Astrocyte (in vitro differentiated cells and primary cell): ENCODE data around the gene RBBP9. TPM values are rescaled to one million over a fixed set of nuclear protein-coding genes. Genes with fewer than 3 reads are reported as not detected.

Experiments
- DNase-seq: peaks from one replicate; pipeline ENCODE4 v3.0.0-alpha.2; 2010; ENCODE audit warnings: low read depth
- FAIRE-seq: peaks from 2 replicates; lab custom pipeline; 2011; peaks lifted over from hg19 to GRCh38; lab: Jason Lieb, UNC
- H2AFZ ChIP-seq: 2 replicates; pipeline ENCODE4 v1.6.0; 2012; ENCODE audit warnings: low read depth, low read length, inconsistent platforms
- H3K27ac ChIP-seq: 2 replicates; pipeline ENCODE4 v1.5.1; 2011; ENCODE audit warnings: low read depth, low read length, inconsistent platforms
- H3K27me3 ChIP-seq: 2 replicates; pipeline ENCODE4 v1.6.0; 2011; ENCODE audit warnings: low read length, inconsistent platforms; ENCODE audit not compliant: insufficient read depth
- H3K36me3 ChIP-seq: 2 replicates; pipeline ENCODE4 v1.5.1; 2011; ENCODE audit warnings: low read length, inconsistent platforms; ENCODE audit not compliant: insufficient read depth
- H3K4me1 ChIP-seq: 2 replicates; pipeline ENCODE4 v1.5.1; 2011; ENCODE audit warnings: low read length, inconsistent platforms; ENCODE audit not compliant: insufficient read depth
- H3K4me2 ChIP-seq: 2 replicates; pipeline ENCODE4 v1.6.0; 2012; ENCODE audit warnings: low read length, inconsistent platforms
- H3K4me3 ChIP-seq: 2 replicates; pipeline ENCODE4 v1.5.1; 2011; ENCODE audit warnings: low read depth, mild to moderate bottlenecking, low read length, inconsistent platforms; ENCODE audit not compliant: insufficient read depth
- H3K79me2 ChIP-seq: 2 replicates; pipeline ENCODE4 v1.6.0; 2012; ENCODE audit warnings: mild to moderate bottlenecking, low read length, inconsistent platforms; ENCODE audit not compliant: insufficient read depth
- H3K9ac ChIP-seq: 2 replicates; pipeline ENCODE4 v1.6.0; 2012; ENCODE audit warnings: mild to moderate bottlenecking, low read length, inconsistent platforms
- H3K9me3 ChIP-seq: 2 replicates; pipeline ENCODE4 v1.5.1; 2012; ENCODE audit warnings: low read depth, mild to moderate bottlenecking, low read length, inconsistent platforms; ENCODE audit not compliant: insufficient read depth
- H4K20me1 ChIP-seq: 2 replicates; pipeline ENCODE4 v1.6.0; 2012; ENCODE audit warnings: low read length, inconsistent platforms; ENCODE audit not compliant: insufficient read depth
- H3K27ac Mint-ChIP-seq: one replicate; pipeline ENCODE4 v1.8.0; 2021; ENCODE audit warnings: mild to moderate bottlenecking, mixed read lengths; ENCODE audit not compliant: unreplicated experiment
- H3K27me3 Mint-ChIP-seq: one replicate; pipeline ENCODE4 v1.8.0; 2021; ENCODE audit warnings: low read depth, mixed read lengths; ENCODE audit not compliant: unreplicated experiment
- H3K36me3 Mint-ChIP-seq: one replicate; pipeline ENCODE4 v1.8.0; 2021; ENCODE audit warnings: low read depth, mixed read lengths; ENCODE audit not compliant: unreplicated experiment
- H3K4me1 Mint-ChIP-seq: one replicate; pipeline ENCODE4 v1.8.0; 2021; ENCODE audit warnings: low read depth, mixed read lengths; ENCODE audit not compliant: unreplicated experiment
- H3K4me3 Mint-ChIP-seq: one replicate; pipeline ENCODE4 v1.8.0; 2021; ENCODE audit warnings: mild to moderate bottlenecking, moderate library complexity, mixed read lengths; ENCODE audit not compliant: unreplicated experiment
- H3K9me3 Mint-ChIP-seq: one replicate; pipeline ENCODE4 v1.8.0; 2021; ENCODE audit warnings: mild to moderate bottlenecking, mixed read lengths; ENCODE audit not compliant: unreplicated experiment
- CTCF ChIP-seq: IDR thresholded peaks from 2 replicates; pipeline ENCODE4 v1.5.1; 2011; ENCODE audit warnings: low read depth, mild to moderate bottlenecking, inconsistent platforms, low read length, moderate library complexity; ENCODE audit not compliant: insufficient read depth
- EZH2 ChIP-seq: IDR thresholded peaks from 2 replicates; pipeline ENCODE4 v1.6.1; 2012; ENCODE audit warnings: mild to moderate bottlenecking, low read length, inconsistent platforms; ENCODE audit not compliant: insufficient read depth
- total RNA-seq: library from RNA; stranded (reverse); gene quantifications from 2 replicates; pipeline ENCODE4 v1.2.1, GENCODE V29; 2021

RBBP9 gene
- total RNA-seq, 1 donor from 2014 or later = 14.4 TPM

- Histone ChIP-seq H3K4me2 (no peak overlapping the region), H3K9me3 (no peaks in the 10 kb centered on the region), H3K4me1 (no peaks in the 10 kb centered on the region), H3K4me3 (no peak overlapping the region), H4K20me1 (no peaks in the 10 kb centered on the region), H3K9ac (no peak overlapping the region), H3K79me2 (no peaks in the 10 kb centered on the region), H3K27me3 (no peaks in the 10 kb centered on the region), H3K27ac (no peak overlapping the region), H3K36me3 (peaks cover 19% of the 10 kb centered on the region), H2AFZ (no peak overlapping the region)
- no peak for FAIRE-seq
- no peak for DNase-seq
- no peaks in the 10 kb centered on the region for H3K27me3 Mint-ChIP-seq
- TF ChIP-seq EZH2 (no peak), CTCF (no peak)
- H3K27ac Mint-ChIP-seq = no peak overlapping the region
- peaks cover 7% of the 10 kb centered on the region for H3K36me3 Mint-ChIP-seq
- no peaks in the 10 kb centered on the region for H3K4me1 Mint-ChIP-seq
- H3K9me3 Mint-ChIP-seq = no peaks in the 10 kb centered on the region
- no peak overlapping the region for H3K4me3 Mint-ChIP-seq
Observed at GRCh38 chr20:18488301-18488700, 8.7 kb downstream of the RBBP9 start.

GRCh38 chr20:18481596-18481995 lies 15.4 kb downstream of the RBBP9 start:
- H3K36me3 ChIP-seq = peaks cover 50% of the 10 kb centered on the region
- no peaks in the 10 kb centered on the region for H3K79me2 ChIP-seq
- H3K27me3 ChIP-seq = no peaks in the 10 kb centered on the region
- no peaks in the 10 kb centered on the region for H3K4me1 ChIP-seq
- no peaks in the 10 kb centered on the region for H4K20me1 ChIP-seq
- DNase-seq = no peak
- H3K4me3 Mint-ChIP-seq = no peak overlapping the region
- H3K9me3 Mint-ChIP-seq = no peaks in the 10 kb centered on the region
- no peak overlapping the region for H3K4me3 ChIP-seq
- no peaks in the 10 kb centered on the region for H3K4me1 Mint-ChIP-seq
- TF ChIP-seq EZH2 (no peak), CTCF (no peak)
- H3K4me2 ChIP-seq = no peak overlapping the region
- no peaks in the 10 kb centered on the region for H3K9me3 ChIP-seq
- no peak overlapping the region for H3K9ac ChIP-seq
- no peak for FAIRE-seq
- H2AFZ ChIP-seq = no peak overlapping the region
- peaks cover 8% of the 10 kb centered on the region for H3K36me3 Mint-ChIP-seq
- H3K27ac ChIP-seq = no peak overlapping the region
- H3K27ac Mint-ChIP-seq = no peak overlapping the region
- H3K27me3 Mint-ChIP-seq = no peaks in the 10 kb centered on the region

GRCh38 chr20:18477821-18478220 lies 19.2 kb downstream of the RBBP9 start:
- no peak overlapping the region for H3K4me3 ChIP-seq
- no peaks in the 10 kb centered on the region for H3K4me1 Mint-ChIP-seq
- H3K4me1 ChIP-seq = no peaks in the 10 kb centered on the region
- no peak overlapping the region for H3K4me2 ChIP-seq
- FAIRE-seq (no peak), DNase-seq (no peak)
- H3K4me3 Mint-ChIP-seq = no peak overlapping the region
- H3K9me3 ChIP-seq = no peaks in the 10 kb centered on the region
- H3K9ac ChIP-seq = no peak overlapping the region
- no peaks in the 10 kb centered on the region for H3K27me3 Mint-ChIP-seq
- no peaks in the 10 kb centered on the region for H4K20me1 ChIP-seq
- H3K36me3 Mint-ChIP-seq = peaks cover 4% of the 10 kb centered on the region
- no peak overlapping the region for H3K27ac ChIP-seq
- no peaks in the 10 kb centered on the region for H3K9me3 Mint-ChIP-seq
- H2AFZ ChIP-seq = no peak overlapping the region
- H3K27me3 ChIP-seq = no peaks in the 10 kb centered on the region
- TF ChIP-seq CTCF (no peak), EZH2 (no peak)
- H3K79me2 ChIP-seq = no peaks in the 10 kb centered on the region
- peaks cover 55% of the 10 kb centered on the region for H3K36me3 ChIP-seq
- no peak overlapping the region for H3K27ac Mint-ChIP-seq
